Right atrium auricular region (tissue), 2 donors: ENCODE data around the gene LSM8. TPM values are rescaled to one million over a fixed set of nuclear protein-coding genes. Genes with fewer than 3 reads are reported as not detected.

Experiments used
- DNase-seq: peaks from one replicate; pipeline ENCODE4 v3.0.0-alpha.2; 2019; ENCODE audit warnings: low spot score
- H3K27ac ChIP-seq, 2 donors: fragments of 200-600 bp; sonication (generic); 1 replicate in 1 of 2; 2 replicates in 1 of 2; pipeline ENCODE4 v1.5.1; 2016 to 2019
- H3K27me3 ChIP-seq, 2 donors: fragments of 200-600 bp; sonication (generic); one replicate each; pipeline versions ENCODE4 v1.5.1 to v1.6.0; 2017 to 2019
- H3K36me3 ChIP-seq: fragments of 200-600 bp; sonication (generic); one replicate; pipeline ENCODE4 v1.5.1; 2016
- H3K4me1 ChIP-seq, 2 donors: fragments of 200-600 bp; sonication (generic); one replicate each; pipeline versions ENCODE4 v1.5.1 to v1.6.0; 2017 to 2019
- H3K4me3 ChIP-seq, 2 donors: fragments of 200-600 bp; sonication (generic); 1 replicate in 1 of 2; 2 replicates in 1 of 2; pipeline ENCODE4 v1.5.1; 2017 to 2019; ENCODE audit warnings: mild to moderate bottlenecking in 1 of 2, moderate library complexity in 1 of 2
- H3K9me3 ChIP-seq, 2 donors: fragments of 200-600 bp; sonication (generic); one replicate each; pipeline ENCODE4 v1.5.1; 2019
- CTCF ChIP-seq, 2 donors: fragments of 200-600 bp; sonication (generic); IDR thresholded peaks; one replicate each; pipeline ENCODE4 v1.5.1; 2019; ENCODE audit warnings: antibody characterized with exemption in 2 of 2
- total RNA-seq, 2 donors: library from RNA; depleted of rRNA; stranded (reverse); fragments of >200 nt; gene quantifications; one replicate each; pipeline ENCODE4 v1.1.0, GENCODE V29; 2016

The LSM8 gene
- total RNA-seq, 2 donors from 2014 or later: 13.4 to 17.3 TPM

- no peaks in the 10 kb centered on the region for H3K9me3 ChIP-seq
- TF ChIP-seq CTCF (IDR thresholded peaks at IDR 0.05): no peak
Measured at GRCh38 chr7:118151671-118152070, 32.3 kb upstream of the LSM8 start.

GRCh38 chr7:118152149-118152548, 31.8 kb upstream of the LSM8 start:
- TF ChIP-seq CTCF (IDR thresholded peaks at IDR 0.05): no peak
- Histone ChIP-seq H3K9me3 (no peaks in the 10 kb centered on the region), H3K4me1 (no peaks in the 10 kb centered on the region), H3K27ac (no peak overlapping the region), H3K36me3 (no peaks in the 10 kb centered on the region), H3K4me3 (no peak overlapping the region), H3K27me3 (no peaks in the 10 kb centered on the region)
- DNase-seq: no peak

More at GRCh38 chr7:118151671-118152070, 32.3 kb upstream of the LSM8 start:
- no peaks in the 10 kb centered on the region for H3K4me1 ChIP-seq
- no peaks in the 10 kb centered on the region for H3K27me3 ChIP-seq
- no peak for DNase-seq
- H3K27ac ChIP-seq: no peak overlapping the region
- H3K36me3 ChIP-seq: no peaks in the 10 kb centered on the region
- H3K4me3 ChIP-seq: no peak overlapping the region

GRCh38 chr7:118152654-118153053, 31.3 kb upstream of the LSM8 start:
- H3K4me3 ChIP-seq: no peak overlapping the region
- H3K36me3 ChIP-seq: no peaks in the 10 kb centered on the region
- no peak for TF ChIP-seq CTCF (IDR thresholded peaks at IDR 0.05)

GRCh38 chr7:118153551-118154177, 30.3 kb upstream of the LSM8 start:
- H3K36me3 ChIP-seq: no peaks in the 10 kb centered on the region
- H3K4me3 ChIP-seq: no peak overlapping the region
- H3K27ac ChIP-seq: no peak overlapping the region
- DNase-seq: no peak
- H3K4me1 ChIP-seq: no peaks in the 10 kb centered on the region
- H3K9me3 ChIP-seq: no peaks in the 10 kb centered on the region
- H3K27me3 ChIP-seq: no peaks in the 10 kb centered on the region
- peak; percentile 51 to 71 for TF ChIP-seq CTCF (IDR thresholded peaks at IDR 0.05)

More at GRCh38 chr7:118152654-118153053, 31.3 kb upstream of the LSM8 start:
- no peak for DNase-seq
- Histone ChIP-seq H3K4me1 (no peaks in the 10 kb centered on the region), H3K27ac (no peak overlapping the region), H3K9me3 (no peaks in the 10 kb centered on the region), H3K27me3 (no peaks in the 10 kb centered on the region)

- DNase-seq: no peak
- no peak for TF ChIP-seq CTCF (IDR thresholded peaks at IDR 0.05)
- H3K9me3 ChIP-seq: no peaks in the 10 kb centered on the region
- H3K36me3 ChIP-seq: no peaks in the 10 kb centered on the region
- no peak overlapping the region for H3K4me3 ChIP-seq
- H3K27ac ChIP-seq: no peak overlapping the region
- H3K27me3 ChIP-seq: no peaks in the 10 kb centered on the region
- H3K4me1 ChIP-seq: no peaks in the 10 kb centered on the region
Measured at GRCh38 chr7:118158766-118159165, 25.2 kb upstream of the LSM8 start.

- Histone ChIP-seq H3K9me3 (no peaks in the 10 kb centered on the region), H3K36me3 (no peaks in the 10 kb centered on the region), H3K27me3 (no peaks in the 10 kb centered on the region), H3K4me3 (no peak overlapping the region), H3K4me1 (no peaks in the 10 kb centered on the region), H3K27ac (no peak overlapping the region)
- no peak for DNase-seq
- no peak for TF ChIP-seq CTCF (IDR thresholded peaks at IDR 0.05)
Measured at GRCh38 chr7:118169146-118169545, 14.8 kb upstream of the LSM8 start.
